ENCODE results near the gene NRIP3.

GRCh38 chr11:9017773-9018172 lies 14.0 kb upstream of the NRIP3 start:
- TF ChIP-seq SP1 (IDR thresholded peaks at IDR 0.05) (no peak), ARNT (IDR thresholded peaks at IDR 0.05) (no peak), BHLHE40 (IDR thresholded peaks at IDR 0.05; ENCODE audit: borderline replicate concordance) (no peak), ZNF384 (IDR thresholded peaks at IDR 0.05) (no peak), ELF4 (IDR thresholded peaks at IDR 0.05) (no peak), FOXM1 (IDR thresholded peaks at IDR 0.05; ENCODE audit: borderline replicate concordance) (no peak), FOXK2 (IDR thresholded peaks at IDR 0.05) (no peak), SUZ12 (IDR thresholded peaks at IDR 0.05) (no peak)

Data from HEK293T (cell line).